WI38 (cell line): ENCODE measurements around the gene ATXN10.

Source experiments
- H3K4me3 ChIP-seq: 2 replicates; pipeline ENCODE4 v1.5.1; 2011; ENCODE audit warnings: low read depth, mild to moderate bottlenecking, control low read depth, low read length
- TF ChIP-seq, protein P1 (sequence below): IDR thresholded peaks from 2 replicates; pipeline ENCODE4 v1.5.1; 2012; ENCODE audit warnings: low read depth, mild to moderate bottlenecking, control low read depth, low read length

ATXN10 gene

DNA sequence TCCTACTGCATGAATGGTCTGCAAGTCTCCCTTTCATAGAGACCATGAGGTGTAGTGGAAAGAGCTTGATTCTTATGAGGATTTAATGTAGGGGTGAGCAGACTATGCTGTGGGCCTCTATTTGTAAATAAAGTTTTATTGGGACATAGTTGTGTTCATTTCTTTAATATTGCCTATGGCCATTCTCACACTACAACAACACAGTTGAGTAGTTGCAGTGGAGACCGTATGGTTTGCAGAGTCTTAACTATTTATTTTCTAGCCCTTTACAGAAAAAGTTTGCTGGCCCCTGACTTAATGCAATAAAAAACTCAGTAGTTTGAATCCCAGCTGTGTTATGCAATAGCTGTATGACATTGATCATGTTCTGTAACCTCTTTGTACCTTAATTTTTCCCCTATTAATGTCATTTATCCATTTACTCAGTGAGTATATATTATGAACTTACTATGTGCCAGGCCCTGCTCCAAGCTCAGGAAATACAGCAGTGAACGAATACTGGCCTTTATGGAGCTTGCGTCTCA is 106.3 kb downstream of the ATXN10 start:
- TF ChIP-seq, protein P1, sequence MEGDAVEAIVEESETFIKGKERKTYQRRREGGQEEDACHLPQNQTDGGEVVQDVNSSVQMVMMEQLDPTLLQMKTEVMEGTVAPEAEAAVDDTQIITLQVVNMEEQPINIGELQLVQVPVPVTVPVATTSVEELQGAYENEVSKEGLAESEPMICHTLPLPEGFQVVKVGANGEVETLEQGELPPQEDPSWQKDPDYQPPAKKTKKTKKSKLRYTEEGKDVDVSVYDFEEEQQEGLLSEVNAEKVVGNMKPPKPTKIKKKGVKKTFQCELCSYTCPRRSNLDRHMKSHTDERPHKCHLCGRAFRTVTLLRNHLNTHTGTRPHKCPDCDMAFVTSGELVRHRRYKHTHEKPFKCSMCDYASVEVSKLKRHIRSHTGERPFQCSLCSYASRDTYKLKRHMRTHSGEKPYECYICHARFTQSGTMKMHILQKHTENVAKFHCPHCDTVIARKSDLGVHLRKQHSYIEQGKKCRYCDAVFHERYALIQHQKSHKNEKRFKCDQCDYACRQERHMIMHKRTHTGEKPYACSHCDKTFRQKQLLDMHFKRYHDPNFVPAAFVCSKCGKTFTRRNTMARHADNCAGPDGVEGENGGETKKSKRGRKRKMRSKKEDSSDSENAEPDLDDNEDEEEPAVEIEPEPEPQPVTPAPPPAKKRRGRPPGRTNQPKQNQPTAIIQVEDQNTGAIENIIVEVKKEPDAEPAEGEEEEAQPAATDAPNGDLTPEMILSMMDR, result no peak
- no peak overlapping the region for H3K4me3 ChIP-seq

DNA sequence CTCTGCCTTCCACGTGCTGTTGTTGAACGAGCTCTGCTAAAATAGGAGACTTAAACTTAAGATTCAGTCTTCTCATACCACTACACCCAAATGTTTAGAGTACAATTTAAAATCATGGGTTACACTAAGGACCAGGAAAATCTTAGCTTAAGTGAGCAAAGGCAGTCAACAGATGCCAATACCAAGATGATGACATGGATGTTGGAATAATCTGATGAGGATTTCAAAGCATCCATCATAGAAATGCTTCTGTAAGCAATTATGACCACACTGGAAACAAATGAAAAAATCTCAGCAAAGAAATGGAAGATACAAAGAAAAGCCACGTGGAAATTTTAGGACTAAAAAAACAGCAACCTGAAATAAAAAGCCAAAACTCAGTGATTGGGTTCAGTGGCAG is 109.8 kb downstream of the ATXN10 start:
- H3K4me3 ChIP-seq, result no peak overlapping the region

DNA sequence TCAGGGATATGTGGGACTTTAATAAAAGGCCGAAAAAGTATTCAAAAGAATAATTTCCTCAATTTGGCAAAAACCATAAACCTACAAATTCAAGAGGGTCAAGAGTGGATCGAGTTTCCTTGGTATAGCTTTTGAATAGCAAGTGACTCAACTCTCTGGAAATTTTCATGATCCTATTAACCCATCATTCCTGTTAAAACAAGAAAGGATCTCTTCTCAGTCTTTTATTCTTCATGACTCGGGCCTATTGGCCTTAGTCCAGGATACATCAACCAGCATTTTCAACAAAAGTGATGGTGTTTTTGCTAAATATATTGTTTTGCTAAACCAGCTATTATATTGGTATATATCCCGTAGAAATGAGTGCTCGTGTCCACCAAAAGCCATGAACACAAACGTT is 110.3 kb downstream of the ATXN10 start:
- TF ChIP-seq, protein P1, result no peak
- no peak overlapping the region for H3K4me3 ChIP-seq

More for the DNA sequence above, 109.8 kb downstream of the ATXN10 start:
- TF ChIP-seq, protein P1, result no peak

DNA sequence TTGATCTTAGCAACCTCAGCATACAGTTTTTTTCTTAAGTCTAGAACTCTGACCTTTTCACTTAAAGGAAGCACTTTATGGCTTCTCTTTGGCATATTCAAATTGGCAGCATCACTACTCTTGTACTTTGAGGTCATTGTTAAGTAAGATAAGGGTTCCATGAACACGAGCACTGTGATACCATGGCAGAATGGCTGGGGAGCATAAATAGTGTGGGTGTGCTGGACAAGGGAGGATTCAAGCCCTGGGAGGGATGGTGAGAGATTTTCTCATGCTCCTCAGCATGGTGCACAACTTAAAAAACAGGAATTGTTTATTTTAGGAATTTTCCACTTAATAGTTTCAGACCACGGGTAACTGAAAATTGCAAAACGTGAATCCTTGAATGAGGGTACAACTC is 111.4 kb downstream of the ATXN10 start:
- TF ChIP-seq, protein P1, result no peak
- H3K4me3 ChIP-seq, result no peak overlapping the region

DNA sequence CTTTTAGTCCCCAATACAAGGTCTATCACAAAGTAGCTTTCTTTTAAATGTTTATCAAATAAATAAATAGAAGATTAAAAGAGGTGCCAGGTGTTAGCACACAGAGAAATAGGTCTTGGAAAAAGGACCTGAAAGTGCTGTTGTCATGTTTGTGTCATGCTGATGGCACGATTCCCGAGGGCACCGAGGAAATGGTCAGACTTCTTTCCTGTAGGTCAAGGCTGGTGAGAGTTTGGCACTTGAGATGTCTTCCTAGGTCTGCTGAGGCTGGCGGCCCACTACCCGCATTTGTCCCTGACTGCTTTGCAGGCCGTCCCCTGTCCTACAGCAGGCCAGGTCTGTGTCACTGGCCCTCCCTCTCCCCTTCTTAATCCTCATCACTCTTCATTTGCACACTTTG is 112.1 kb downstream of the ATXN10 start:
- TF ChIP-seq, protein P1, result no peak
- no peak overlapping the region for H3K4me3 ChIP-seq

DNA sequence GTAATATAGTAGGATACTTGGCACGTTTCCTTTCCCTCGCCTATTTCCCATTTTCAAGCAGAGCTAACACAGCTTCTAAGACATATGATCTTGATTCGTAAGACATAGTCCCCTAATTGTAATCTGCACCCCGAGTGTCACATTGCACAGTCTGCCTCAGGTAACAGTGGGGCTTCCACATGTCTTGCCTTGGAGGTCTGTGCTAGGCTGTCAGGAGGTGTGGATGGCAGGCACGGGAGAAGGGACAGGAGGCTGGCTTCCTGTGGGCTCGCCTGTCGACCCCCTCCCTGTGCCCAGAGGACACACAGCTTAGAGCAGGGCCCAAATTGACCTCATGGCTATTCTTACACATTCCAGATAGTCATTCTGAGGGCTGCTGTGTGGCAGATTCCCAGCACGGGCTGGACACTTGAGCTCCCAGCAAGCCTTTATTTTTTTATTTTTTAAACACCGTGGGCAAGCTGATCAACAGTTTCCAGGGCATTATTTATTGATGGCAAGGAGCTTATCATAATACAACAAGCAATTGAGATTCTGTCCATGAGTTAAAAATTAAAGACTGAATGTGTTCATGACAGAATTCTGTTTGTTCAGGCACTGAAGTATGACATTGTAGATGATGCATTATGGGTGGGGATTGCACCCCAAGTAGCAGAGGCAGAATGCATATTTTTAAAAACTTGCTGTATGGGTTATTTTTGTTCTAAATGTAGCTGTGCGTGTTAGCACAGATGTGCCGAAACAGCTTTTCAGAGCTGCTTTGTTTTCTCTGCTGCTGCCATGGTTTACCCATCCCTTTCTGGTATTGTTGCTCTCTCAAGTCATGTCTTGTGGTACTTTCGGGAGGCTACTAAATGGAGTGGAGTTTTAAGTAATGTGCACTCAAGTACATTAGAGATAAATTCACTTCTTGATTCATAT is 113.0 kb downstream of the ATXN10 start:
- TF ChIP-seq, protein P1, result no peak
- no peak overlapping the region for H3K4me3 ChIP-seq

DNA sequence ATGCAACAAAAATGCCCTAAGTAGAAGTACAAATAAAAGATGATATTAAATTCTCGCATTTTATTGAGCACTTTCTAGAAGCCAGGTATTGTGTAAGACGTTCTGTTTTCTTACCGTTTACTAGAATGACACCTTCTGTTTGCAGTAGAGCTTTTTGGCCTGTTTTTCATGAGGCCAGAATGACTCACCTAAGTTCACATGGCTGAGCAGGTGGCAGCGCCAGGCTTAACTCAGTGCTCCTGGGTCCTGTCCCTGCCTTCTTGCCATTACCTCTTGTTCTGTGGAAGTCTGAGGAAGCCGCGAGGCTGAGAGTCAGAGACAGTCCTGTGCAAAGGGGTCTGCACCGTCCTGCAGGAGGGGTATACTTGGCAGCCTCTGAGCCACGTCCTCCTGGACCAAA is 113.8 kb downstream of the ATXN10 start:
- TF ChIP-seq, protein P1, result no peak
- no peak overlapping the region for H3K4me3 ChIP-seq
